HG03558 (cell line): ENCODE results near the gene PLD4.

ENCODE experiments used
- ATAC-seq: cut with Tn5 transposase; IDR thresholded peaks from one replicate; pipeline ENCODE4 v1.9.1; 2021; ENCODE audit warnings: moderate number of reproducible peaks; ENCODE audit not compliant: unreplicated experiment; ENCODE audit errors: extremely low read depth

PLD4 gene

DNA sequence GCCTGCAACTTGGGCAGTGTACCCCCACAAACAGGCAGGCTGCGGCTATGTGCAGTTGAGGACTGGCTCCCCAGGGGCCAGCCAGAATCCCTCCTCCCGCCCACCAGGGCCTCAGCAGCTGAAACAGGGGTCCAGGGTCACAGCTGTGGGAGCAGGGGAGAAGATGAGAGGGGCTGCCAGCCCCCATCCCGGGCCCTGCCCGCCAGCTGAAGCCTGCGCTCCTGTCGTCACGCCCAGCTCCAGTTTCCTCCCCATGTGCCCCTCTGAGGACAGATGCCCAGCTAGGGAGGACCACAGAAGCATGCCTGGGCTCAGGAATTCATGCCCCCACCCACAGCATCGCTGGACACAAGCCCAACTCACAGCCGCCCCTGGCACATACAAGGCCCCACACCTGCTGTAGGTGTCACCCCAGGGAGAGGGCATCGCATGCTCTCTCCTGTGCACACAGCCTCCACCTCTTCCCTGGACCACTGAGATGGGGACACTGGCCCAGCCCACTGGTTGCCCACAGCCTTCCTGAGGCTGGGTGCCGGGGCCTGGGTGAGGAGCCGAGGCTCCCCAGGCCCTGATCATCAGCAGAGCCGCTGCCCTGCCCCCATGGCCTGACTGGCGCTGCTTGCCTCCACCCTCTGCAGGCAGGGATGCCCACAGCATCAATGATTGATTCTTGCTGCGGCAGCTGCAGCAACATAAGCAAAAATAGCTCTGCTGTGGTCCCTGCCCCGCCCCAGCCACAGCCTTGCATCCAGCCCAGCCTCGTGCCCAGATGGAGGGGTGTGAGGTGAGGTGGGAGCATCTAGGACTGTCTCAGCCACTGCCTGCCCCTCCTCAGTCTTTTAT, 57.2 kb downstream of the PLD4 start:
- no peak for ATAC-seq

DNA sequence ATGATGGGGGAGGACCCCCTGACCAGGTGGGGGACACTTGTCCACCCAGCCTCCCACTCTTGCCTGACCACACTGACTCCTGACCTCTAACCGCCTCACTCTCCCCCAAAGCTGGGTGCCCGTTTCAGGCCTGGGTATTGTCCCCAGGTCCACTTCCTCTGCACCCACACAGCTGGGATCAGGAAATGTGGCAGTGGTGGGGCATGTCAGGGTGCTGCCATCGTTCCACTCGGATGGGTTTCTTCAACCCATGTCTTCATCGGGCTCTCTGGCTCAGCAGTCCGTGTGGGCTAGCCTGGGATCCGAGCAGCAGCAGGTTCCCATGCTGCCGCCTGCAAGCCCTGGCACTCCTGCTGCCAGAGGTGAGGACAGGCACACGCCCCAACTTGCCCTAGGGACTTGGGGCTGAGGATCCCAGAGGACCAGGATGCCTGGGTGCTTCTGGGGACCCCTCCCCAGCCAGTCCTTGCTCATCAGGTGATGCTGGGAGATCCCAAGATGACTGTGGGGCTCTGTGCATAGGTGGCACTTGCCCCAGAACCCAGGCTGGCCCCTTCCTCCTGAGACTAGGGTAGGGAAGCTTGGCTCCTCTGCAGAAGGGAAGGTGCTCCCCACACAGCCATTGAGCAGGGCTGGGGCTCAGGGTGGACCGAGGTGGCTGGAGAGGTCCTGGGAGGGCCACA, 58.0 kb downstream of the PLD4 start:
- ATAC-seq = no peak
